NCI-H2107 treated with DMSO at 0.1 percent for 48 hours (cell line): ENCODE data around the gene CX3CL1.
A peak's percentile ranks its signal among the peaks of the same experiment; 100 is the strongest.

Experiments
- DNase-seq: peaks from one replicate; lab custom pipeline; 2025; ENCODE audit not compliant: unreplicated experiment; lab: John Stamatoyannopoulos, UW

CX3CL1 gene

GRCh38 chr16:57403965-57404817, 31.9 kb downstream of the CX3CL1 start, which contains the start of gene CCL17:
Gene CCL17, plus strand, starts transcription at chr16:57404767. Its CDS starts 9,166 bp downstream, at chr16:57413933.
- no peak for DNase-seq

GRCh38 chr16:57405097-57405496, 32.8 kb downstream of the CX3CL1 start:
- no peak for DNase-seq

GRCh38 chr16:57406881-57407280, 34.6 kb downstream of the CX3CL1 start:
- DNase-seq: no peak

GRCh38 chr16:57407521-57408353, 35.4 kb downstream of the CX3CL1 start:
- DNase-seq: no peak

GRCh38 chr16:57409065-57409464, 36.8 kb downstream of the CX3CL1 start:
- no peak for DNase-seq

GRCh38 chr16:57409870-57410587, 37.7 kb downstream of the CX3CL1 start:
- peak; percentile 76 for DNase-seq

GRCh38 chr16:57411362-57411976, 39.2 kb downstream of the CX3CL1 start:
- no peak for DNase-seq

GRCh38 chr16:57412584-57412983, 40.3 kb downstream of the CX3CL1 start:
- DNase-seq: no peak

GRCh38 chr16:57413301-57413730, 41.0 kb downstream of the CX3CL1 start:
- no peak for DNase-seq

GRCh38 chr16:57413733-57414132, 41.4 kb downstream of the CX3CL1 start:
- no peak for DNase-seq

GRCh38 chr16:57416084-57416483, 43.8 kb downstream of the CX3CL1 start:
- DNase-seq: no peak

GRCh38 chr16:57419506-57419905, 47.2 kb downstream of the CX3CL1 start:
- DNase-seq: no peak

GRCh38 chr16:57422026-57422944, 50.0 kb downstream of the CX3CL1 start:
- peak; percentile 49 for DNase-seq

GRCh38 chr16:57423152-57423551, 50.9 kb downstream of the CX3CL1 start:
- no peak for DNase-seq

GRCh38 chr16:57424583-57424982, 52.3 kb downstream of the CX3CL1 start:
- DNase-seq: no peak

- no peak for DNase-seq
These were observed 54.1 kb downstream of the CX3CL1 start for GRCh38 chr16:57426356-57426755.

- DNase-seq: no peak
These were observed 55.0 kb downstream of the CX3CL1 start for GRCh38 chr16:57427307-57427706.

GRCh38 chr16:57427824-57428223, 55.5 kb downstream of the CX3CL1 start:
- no peak for DNase-seq

- DNase-seq: no peak
These were observed 58.7 kb downstream of the CX3CL1 start for GRCh38 chr16:57430955-57431354.

GRCh38 chr16:57432505-57432904, 60.2 kb downstream of the CX3CL1 start:
- DNase-seq: no peak
